ENCODE data around the gene TRAPPC12.
"Not testable (repeated sequence)": the region's sequence is repeated elsewhere in the genome, so short reads cannot be mapped to it uniquely, and the experiment has no call there.

The TRAPPC12 gene

DNA sequence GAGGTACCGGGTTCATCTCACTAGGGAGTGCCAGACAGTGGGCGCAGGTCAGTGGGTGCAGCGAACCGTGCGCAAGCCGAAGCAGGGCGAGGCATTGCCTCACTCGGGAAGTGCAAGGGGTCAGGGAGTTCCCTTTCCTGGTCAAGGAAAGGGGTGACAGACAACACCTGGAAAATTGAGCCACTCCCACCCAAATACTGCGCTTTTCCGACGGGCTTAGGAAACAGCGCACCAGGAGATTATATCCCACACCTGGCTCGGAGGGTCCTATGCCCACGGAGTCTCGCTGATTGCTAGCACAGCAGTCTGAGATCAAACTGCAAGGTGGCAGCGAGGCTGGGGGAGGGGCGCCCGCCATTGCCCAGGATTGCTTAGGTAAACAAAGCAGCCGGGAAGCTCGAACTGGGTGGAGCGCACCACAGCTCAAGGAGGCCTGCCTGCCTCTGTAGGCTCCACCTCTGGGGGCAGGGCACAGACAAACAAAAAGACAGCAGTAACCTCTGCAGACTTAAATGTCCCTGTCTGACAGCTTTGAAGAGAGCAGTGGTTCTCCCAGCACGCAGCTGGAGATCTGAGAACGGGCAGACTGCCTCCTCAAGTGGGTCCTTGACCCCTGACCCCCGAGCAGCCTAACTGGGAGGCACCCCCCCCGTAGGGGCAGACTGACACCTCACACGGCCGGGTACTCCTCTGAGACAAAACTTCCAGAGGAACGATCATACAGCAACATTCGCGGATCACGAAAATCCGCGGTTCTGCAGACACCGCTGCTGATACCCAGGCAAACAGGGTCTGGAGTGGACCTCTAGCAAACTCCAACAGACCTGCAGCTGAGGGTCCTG is 9.9 kb upstream of the TRAPPC12 start:
- DNase-seq (ENCODE audit: low read depth, low spot score): not testable (repeated sequence)

DNA sequence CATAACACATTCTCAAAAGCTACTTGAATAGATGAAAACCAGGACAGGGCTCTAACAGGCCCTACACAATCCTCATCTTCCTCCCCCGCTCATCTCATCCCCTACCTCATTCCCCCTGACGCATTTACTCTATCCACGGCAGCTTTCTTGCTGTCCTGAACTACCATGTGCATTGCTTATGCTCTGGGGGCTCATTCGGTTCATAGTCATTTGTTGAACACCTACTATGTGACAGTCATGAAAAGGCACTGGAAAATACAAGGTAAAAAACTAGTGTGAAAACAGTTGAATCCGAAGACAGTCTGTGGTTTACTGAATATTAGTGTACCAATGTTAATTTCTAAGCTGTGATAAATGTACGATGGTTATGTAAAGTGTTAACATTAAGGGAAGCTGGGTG is 2.7 kb upstream of the TRAPPC12 start:
- DNase-seq (ENCODE audit: low read depth, low spot score): no peak

DNA sequence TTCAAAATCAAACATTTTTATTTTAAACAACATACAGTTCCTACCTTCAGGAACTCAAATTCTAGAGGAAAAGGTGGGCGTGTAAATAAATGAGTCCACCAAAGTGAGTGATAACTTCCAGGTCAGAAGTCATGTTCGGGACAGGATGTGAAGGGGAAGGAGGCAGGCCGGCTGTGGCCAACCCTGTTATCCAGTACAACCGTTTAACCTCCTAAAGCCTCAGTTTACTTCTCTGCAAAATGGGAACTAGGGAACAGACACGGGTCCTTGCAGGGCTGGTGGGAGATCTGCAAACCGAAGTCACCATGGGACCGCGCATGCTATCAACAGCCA is 2.2 kb upstream of the TRAPPC12 start:
- no peak for DNase-seq (ENCODE audit: low read depth, low spot score)

GRCh38 chr2:3377612-3378432 is 1.7 kb upstream of the TRAPPC12 start, which contains the start of gene EIPR1:
Gene EIPR1, minus strand, starts transcription at chr2:3377818. Its CDS starts 129 bp downstream, at chr2:3377689.
- peak; percentile 96 for DNase-seq (ENCODE audit: low read depth, low spot score)

DNA sequence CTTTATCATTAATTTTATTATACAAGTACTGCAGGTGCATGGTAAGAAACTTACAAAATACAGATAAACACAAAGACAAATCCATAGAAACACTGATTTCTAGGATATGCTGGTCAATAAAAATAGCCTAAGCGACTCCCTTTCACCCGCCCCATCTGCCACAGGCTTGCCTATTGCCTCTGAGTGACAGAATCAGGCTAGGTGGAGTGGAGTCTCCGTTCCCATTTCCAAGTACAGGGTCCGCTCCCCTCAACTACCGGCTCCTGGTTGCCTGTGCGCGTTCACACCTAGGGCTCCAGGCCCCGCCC is 201 bp upstream of the TRAPPC12 start:
- no peak for DNase-seq (ENCODE audit: low read depth, low spot score)

DNA sequence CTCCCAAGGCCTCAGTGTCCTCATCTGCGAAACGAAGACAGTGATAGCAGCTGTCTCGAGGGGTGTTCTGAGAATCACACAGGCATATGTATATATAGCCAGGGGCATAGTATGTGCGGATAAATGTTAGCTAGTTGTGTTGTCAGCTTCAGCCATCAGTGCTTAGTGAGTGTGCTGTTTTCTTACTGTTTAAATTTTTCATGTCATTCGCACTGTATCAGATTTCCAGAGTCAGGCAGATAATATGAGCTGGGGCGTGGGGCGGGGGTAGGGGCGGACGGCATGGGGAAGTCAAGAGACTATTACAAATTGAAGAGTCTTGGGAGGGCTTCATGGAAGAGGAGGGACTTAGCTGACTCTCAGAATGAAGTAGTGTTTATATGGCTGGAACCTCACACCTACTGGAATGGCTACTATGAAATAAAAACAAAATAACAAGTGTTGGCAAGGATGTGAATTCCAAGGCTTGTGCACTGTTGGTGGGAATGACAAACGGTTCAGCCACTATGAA is 7.0 kb downstream of the TRAPPC12 start:
- DNase-seq (ENCODE audit: low read depth, low spot score): no peak

DNA sequence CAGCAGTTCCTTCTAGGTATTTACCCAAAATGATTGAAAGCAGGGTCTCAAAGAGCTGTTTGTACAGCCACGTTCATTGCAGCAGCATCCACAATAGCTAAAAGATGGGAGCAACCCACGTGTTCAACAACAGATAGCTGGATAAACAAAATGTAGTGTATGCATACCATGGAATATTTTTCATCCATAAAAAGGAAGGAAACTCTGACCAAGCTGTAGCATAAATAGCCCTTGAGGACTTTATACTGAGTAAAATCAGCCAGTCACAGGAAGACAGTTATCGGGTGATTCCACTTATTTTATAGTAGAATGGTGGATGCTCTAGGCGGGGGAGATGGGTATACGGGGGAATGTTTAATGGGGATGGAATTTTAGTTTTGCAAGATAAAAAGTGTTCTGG is 7.5 kb downstream of the TRAPPC12 start:
- no peak for DNase-seq (ENCODE audit: low read depth, low spot score)

DNA sequence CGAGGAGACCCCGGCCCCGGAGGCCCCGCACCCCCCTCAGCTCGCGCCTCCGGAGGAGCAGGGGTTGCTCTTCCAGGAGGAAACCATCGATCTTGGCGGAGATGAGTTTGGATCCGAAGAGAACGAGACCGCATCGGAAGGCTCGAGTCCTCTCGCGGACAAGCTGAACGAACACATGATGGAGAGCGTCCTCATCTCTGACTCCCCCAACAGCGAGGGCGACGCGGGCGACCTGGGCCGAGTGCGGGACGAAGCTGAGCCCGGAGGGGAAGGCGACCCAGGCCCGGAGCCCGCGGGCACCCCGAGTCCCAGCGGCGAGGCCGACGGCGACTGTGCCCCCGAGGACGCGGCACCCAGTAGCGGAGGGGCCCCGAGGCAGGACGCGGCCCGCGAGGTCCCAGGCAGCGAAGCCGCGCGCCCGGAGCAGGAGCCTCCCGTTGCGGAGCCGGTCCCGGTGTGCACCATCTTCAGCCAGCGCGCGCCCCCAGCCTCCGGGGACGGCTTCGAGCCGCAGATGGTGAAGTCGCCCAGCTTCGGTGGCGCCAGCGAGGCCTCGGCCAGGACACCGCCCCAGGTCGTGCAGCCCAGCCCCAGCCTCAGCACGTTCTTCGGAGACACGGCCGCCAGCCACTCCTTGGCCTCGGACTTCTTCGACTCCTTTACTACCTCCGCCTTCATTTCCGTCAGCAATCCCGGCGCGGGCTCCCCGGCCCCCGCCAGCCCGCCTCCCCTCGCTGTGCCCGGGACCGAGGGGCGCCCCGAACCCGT is 8.3 kb downstream of the TRAPPC12 start:
- DNase-seq (ENCODE audit: low read depth, low spot score): no peak

DNA sequence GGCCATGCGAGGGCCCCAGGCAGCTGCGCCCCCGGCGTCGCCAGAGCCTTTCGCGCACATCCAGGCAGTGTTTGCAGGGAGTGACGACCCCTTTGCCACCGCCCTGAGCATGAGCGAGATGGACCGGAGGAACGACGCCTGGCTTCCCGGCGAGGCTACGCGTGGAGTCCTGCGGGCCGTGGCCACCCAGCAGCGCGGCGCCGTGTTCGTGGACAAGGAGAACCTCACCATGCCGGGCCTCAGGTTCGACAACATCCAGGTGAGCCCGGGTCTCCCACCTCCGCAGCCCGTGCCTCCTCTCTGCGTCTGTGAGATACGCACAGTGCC is 8.9 kb downstream of the TRAPPC12 start:
- no peak for DNase-seq (ENCODE audit: low read depth, low spot score)

GRCh38 chr2:3389193-3389592 is 9.7 kb downstream of the TRAPPC12 start:
- no peak for DNase-seq (ENCODE audit: low read depth, low spot score)

GRCh38 chr2:3390041-3390440 is 10.5 kb downstream of the TRAPPC12 start:
- DNase-seq (ENCODE audit: low read depth, low spot score): no peak

DNA sequence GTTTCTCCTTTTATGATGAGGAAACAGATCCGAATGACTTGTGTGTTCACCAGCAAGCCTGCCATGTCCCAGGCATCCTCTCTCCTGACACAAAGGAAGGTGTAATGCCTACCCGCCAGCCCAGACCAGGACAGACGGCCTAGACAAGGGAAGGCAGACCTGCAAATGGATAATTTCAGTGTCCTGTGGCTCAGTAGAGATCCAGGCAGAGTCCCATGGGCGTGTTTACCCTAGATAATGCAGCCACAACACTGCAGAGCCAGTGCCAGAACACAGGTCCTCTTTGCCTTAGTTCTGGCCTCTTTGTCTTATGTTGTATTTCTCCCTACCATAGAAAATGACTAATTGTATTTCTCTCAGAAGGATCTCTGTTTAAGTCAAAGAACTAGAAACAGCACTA is 12.7 kb downstream of the TRAPPC12 start:
- no peak for DNase-seq (ENCODE audit: low read depth, low spot score)

DNA sequence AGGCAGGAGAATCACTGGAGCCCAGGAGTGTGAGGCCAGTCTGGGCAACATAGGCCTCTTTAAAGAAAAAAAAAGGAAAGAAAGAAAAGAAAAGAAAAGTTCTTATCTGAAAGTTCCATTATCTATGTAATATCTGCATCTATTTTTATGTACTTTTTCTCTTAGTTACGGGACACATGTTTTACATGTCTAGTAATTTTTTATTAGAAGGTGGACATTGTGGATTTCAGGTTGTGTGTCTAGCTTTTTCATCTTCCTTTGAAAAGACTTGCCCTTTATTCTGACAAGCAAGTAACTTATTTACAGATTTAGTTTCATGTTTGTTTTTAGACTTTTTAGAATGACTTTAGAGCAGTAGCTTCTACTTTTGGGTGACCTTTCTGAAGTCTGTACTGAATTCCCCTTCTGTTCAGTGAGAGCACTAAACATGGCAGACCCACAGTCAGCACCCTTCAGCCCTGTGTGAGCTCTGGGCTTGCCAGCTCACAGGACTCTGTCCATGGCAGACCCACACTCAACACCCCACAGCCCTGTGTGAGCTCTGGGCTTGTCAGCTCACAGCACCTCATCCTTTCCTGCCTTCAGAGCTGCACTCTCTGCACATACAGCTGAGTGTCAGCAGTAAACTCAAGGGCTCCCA is 17.5 kb downstream of the TRAPPC12 start:
- DNase-seq (ENCODE audit: low read depth, low spot score): no peak

DNA sequence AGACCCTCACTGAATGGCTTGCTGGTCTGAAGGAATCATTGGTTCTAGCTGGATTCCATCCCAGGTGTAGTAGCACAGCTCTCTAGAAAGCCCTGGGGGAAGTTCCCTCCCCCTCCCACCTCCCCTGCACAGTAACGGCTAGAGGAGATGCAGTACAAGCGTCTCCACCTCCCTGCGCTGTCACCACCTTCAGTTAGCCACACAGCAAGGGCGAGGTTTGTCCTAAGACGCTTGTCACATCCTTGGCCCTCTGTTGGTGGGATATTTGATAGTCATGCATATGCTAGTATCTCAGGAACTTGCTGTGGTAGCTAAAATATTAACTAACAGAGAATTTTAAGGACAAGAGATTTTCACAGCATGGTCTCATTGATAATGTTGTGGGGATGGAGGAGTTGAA is 19.4 kb downstream of the TRAPPC12 start:
- no peak for DNase-seq (ENCODE audit: low read depth, low spot score)

GRCh38 chr2:3399381-3399780 is 19.9 kb downstream of the TRAPPC12 start:
- no peak for DNase-seq (ENCODE audit: low read depth, low spot score)

DNA sequence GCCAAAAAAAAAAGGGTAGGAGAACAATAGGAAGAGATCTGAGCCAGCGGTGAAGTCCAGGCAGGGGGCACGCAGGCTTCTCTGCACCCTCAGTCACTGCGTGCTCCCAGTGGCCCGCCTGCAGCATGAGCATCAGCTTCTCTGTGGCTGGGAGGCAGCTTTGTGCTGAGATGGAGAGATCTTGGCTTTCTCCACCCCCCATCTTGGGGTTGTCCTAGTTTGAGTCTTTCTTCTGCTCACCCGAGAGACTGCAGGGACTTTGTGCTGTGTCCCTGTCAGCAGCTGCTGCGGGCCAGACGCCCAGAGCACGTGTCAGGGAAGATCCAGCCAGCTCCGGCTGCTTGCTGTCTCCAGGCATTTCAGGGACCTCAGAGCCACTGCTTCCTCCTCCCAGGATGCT is 20.3 kb downstream of the TRAPPC12 start:
- no peak for DNase-seq (ENCODE audit: low read depth, low spot score)

DNA sequence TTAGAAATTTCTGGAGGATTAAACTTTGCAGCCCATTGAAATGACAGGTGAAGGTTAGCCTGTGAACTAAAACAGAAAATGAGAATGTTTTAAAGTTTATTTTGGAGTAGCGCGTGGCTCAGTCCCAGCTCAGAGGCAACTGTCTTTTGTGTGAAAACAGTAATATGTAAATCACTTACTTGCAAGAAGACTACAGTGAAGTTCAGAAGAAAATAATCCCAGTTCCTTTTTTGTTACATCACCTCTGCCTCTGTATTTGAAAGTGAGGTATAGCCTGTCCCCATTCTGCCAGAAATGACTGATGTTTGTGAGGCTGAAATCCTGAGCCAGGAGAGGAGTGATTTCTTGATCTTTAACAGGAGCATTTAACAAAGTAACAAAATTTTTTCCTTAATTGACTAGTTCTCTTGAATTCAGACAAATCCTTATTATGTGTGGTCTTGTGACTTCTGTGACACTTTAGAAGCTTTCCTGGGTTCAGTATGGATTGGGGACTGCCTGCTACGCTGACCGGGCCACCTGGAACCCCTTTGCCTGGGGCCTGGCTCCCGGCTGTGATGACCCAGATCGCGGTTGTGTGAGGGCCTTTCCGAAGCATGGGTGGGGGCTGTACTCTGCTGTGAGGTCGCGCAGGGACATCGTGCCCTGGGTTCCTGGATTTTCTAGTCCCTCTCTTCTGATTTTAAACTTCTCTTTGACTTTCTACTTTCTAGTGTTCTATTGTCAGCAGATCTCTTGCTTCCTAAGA is 24.3 kb downstream of the TRAPPC12 start:
- no peak for DNase-seq (ENCODE audit: low read depth, low spot score)

DNA sequence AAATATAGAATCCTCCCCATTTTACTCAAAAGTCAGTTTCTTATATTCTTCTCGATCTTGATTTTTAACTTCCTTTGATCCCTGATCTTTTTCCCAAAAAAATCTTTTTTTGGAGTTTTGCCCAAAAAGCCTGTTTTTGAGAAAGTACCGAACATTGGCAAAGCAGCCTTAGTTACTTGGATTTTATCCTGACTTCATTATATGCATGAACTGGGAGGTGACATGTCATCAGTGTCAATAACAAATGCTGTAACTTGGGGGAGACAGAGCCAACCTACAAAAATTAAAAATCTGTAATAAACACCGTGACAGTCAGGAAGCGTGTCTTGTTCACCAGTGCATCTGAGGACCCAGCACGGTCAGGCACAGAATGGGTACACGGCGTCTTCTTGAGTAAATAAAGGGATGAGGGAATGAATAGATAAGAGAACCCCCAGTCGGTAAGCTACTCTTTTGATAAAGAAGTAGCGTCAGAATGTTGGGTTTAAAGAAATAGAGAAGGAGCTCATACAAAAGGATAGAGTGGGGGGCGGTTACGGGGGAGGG is 24.9 kb downstream of the TRAPPC12 start:
- no peak for DNase-seq (ENCODE audit: low read depth, low spot score)

DNA sequence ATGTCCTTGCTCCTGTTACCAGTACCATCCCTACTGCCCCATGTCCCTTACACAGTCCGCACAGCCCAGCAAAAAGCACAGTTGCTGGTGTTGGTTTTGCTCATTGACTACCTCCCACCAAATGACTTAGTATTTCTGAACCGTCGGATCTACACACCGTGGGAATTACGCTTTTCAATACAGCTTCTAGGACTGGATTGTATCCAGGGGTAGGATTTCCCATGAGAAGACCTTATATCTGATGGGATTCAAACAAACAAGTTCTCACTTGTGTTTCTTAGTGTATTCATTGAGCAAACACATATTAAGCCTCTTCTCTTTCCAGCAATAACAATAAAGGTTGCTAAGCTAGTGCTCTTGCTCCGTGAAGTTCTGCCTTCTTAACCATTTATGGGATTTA is 25.8 kb downstream of the TRAPPC12 start:
- DNase-seq (ENCODE audit: low read depth, low spot score): no peak

- DNase-seq (ENCODE audit: low read depth, low spot score): no peak
Measured at GRCh38 chr2:3405876-3406275, 26.4 kb downstream of the TRAPPC12 start.

DNA sequence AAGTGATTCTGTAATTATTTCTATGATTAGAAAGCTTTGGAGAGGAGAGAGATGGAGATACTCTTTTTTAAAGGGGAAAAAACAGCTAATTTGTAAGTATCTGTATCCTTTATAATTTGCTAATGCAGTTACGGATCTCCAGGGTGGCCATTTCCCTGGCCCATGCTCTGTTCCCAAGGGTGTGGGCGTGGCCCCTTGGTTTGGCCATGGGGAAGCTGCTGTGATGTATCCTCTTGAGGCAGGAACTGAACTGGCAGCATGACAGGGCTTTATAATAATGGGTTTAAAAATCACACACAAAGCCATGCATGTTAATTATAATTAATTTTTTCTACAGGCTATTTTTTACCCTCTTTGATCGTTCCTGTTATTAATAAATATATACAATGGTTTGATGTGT is 27.0 kb downstream of the TRAPPC12 start:
- no peak for DNase-seq (ENCODE audit: low read depth, low spot score)
